Stimulated activated naive B cell treated with anti-CD40 and anti-IgM and Interleukin-4, amounts not matched to agents 10 μg/mL and 1 μg/mL and 100 μg/mL, for 72 hours (primary cell): Measurements from ENCODE around the gene RAD51B.

Source experiments
- ATAC-seq, 2 donors: fragments of 150-1000 bp; cut with Tn5 transposase; replicated peaks; 2 replicates each; pipeline ENCODE4 v1.10.0; 2021; ENCODE audit warnings: moderate library complexity in 1 of 2
- DNase-seq: peaks from one replicate; pipeline ENCODE4 v3.0.0; 2021
- H3K27ac Mint-ChIP-seq: one replicate; pipeline ENCODE4 v1.8.0; 2022; ENCODE audit warnings: mild to moderate bottlenecking, mixed read lengths
- H3K27me3 Mint-ChIP-seq, 2 donors: one replicate each; pipeline ENCODE4 v1.8.0; 2022; ENCODE audit warnings: mixed read lengths in 2 of 2
- H3K36me3 Mint-ChIP-seq, 2 donors: one replicate each; pipeline ENCODE4 v1.8.0; 2022; ENCODE audit warnings: mixed read lengths in 2 of 2, mild to moderate bottlenecking in 1 of 2
- H3K4me1 Mint-ChIP-seq, 2 donors: one replicate each; pipeline ENCODE4 v1.8.0; 2022; ENCODE audit warnings: mixed read lengths in 2 of 2, mild to moderate bottlenecking in 1 of 2
- H3K4me3 Mint-ChIP-seq, 2 donors: one replicate each; pipeline ENCODE4 v1.8.0; 2022; ENCODE audit warnings: mild to moderate bottlenecking in 2 of 2, mixed read lengths in 2 of 2, moderate library complexity in 1 of 2
- H3K9me3 Mint-ChIP-seq, 2 donors: one replicate each; pipeline ENCODE4 v1.8.0; 2022; ENCODE audit warnings: mixed read lengths in 2 of 2, mild to moderate bottlenecking in 1 of 2

The RAD51B gene

DNA sequence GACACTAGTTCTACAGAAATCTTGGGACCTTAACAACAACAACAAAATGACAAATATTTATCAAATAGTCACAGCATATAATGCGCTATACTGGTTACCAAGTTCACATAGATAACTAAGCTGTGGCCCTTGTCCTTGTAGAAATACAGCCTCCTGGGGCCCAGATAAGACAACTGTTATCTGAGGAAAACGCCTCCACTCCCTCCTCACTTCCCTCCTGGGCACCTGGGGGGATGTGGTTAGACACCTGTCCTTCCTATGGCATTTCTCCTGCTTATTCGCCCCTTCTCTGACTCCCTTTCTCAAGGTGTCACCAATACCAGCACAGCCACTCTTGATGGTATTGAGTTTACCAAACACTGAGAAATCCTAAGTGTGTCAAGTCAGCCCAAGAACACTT, 419.4 kb downstream of the RAD51B start:
- Mint-ChIP-seq H3K9me3 (no peaks in the 10 kb centered on the region), H3K36me3 (peaks cover 3 to 9% of the 10 kb centered on the region in 2 donors), H3K27me3 (no peaks in the 10 kb centered on the region), H3K4me3 (no peak overlapping the region), H3K4me1 (peaks cover 7 to 22% of the 10 kb centered on the region in 2 donors), H3K27ac (no peak overlapping the region)
- DNase-seq, result no peak
- no peak for ATAC-seq

DNA sequence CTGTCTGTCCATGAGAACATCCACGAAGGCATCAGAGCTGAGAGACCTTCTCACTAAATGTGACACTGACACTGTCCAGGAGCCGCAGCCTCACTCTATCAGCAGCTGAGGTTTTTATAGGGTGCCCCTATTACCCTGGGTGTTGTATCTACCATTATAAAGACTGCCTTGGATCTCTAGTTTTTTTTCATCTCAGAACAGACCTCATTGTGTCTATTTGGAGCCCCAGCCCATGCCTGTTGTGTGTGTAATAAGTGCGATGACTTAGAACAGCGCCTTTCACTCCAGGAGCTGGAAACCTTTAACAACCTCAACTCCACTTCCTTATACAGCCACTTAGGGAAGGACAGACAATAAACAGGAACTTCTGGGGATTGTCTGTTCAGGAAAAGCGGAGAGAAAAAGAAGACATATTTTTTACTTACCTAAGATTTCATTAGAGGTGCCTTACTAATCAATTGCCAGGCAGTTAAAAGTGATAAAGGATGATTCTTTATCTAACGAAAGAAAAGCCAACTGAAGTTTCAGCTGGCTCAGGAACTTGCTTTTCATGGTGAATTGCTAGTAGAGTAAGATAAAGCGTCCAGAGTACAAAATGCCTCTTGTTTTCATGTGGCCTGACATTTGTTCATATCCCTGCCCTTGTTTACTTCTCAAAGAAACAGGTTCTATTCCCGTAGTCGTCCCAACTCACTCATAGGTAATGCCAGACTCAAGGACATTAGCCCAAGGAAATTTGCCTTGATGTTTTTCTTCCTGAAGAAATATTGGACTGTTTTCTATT, 420.6 kb downstream of the RAD51B start:
- H3K27me3 Mint-ChIP-seq, result no peaks in the 10 kb centered on the region
- DNase-seq, result no peak
- H3K9me3 Mint-ChIP-seq, result peaks cover 0 to 1% of the 10 kb centered on the region in 2 donors
- H3K4me1 Mint-ChIP-seq, result peaks cover 8 to 33% of the 10 kb centered on the region in 2 donors
- H3K27ac Mint-ChIP-seq, result peak overlapping the region; percentile 66
- H3K4me3 Mint-ChIP-seq, result no peak overlapping the region
- no peak for ATAC-seq
- peaks cover 3 to 9% of the 10 kb centered on the region in 2 donors for H3K36me3 Mint-ChIP-seq

DNA sequence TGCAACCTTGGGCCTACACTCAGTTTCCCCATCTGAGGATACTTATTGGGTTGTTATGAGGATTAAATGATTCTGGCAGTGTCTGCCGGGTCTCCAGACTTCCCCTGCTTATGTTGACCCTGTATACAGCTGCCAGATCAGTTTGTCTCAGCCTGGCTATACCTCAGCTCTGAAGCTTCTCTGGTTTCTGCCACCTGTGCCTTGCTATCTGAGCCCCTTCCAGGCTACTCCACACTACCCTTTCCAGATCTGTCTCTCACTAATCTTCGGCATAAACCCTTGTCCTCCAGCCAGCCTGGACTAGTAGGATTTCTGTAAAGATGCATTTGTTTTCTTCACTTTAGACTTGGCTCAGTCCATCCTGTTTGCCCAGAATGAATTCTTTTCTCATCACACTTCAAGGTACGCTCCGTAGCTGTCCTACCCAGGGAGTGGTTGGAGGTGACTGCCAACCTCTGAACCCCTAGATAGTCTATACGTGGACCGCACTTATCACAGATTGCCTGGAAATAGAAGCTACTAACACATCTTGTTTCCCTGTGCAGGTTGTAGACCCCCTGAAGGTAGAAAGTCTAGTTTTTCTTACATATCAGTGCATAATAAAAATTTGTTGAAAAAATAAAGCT, 422.4 kb downstream of the RAD51B start:
- Mint-ChIP-seq H3K9me3 (peaks cover 0 to 1% of the 10 kb centered on the region in 2 donors), H3K4me3 (no peak overlapping the region), H3K36me3 (peaks cover 3 to 9% of the 10 kb centered on the region in 2 donors), H3K27me3 (no peaks in the 10 kb centered on the region), H3K27ac (no peak overlapping the region), H3K4me1 (peaks cover 16 to 51% of the 10 kb centered on the region in 2 donors)
- DNase-seq (no peak), ATAC-seq (no peak)

DNA sequence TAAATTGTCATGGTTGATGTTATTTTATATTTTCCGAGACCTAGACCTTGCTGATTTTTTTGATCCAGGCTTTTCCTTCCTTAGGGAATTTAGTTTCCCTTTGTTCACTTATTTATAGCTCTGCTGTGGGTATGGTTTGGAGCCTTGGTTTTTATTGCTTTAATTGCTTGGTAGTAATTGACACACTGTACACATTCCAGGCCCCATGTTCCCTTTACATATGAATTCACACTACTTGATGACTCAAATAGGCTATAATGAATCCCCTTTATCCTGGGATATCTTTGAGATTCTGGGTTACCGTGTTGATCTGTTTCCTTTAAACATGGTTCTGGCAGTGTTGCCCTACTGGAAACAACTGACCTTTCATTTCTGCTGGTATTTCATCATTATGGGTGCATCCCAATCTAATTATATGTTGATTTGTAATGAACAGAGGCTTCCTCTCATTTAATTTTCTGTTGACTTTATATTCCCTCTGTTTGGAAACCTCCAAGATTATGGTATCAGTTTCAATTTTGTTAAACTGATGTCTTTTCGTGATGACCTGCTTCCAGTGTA, 424.0 kb downstream of the RAD51B start:
- Mint-ChIP-seq H3K36me3 (peaks cover 2 to 9% of the 10 kb centered on the region in 2 donors), H3K9me3 (peaks cover 0 to 1% of the 10 kb centered on the region in 2 donors), H3K27ac (no peak overlapping the region), H3K4me1 (peaks cover 24 to 58% of the 10 kb centered on the region in 2 donors), H3K27me3 (no peaks in the 10 kb centered on the region), H3K4me3 (no peak overlapping the region)
- ATAC-seq (no peak), DNase-seq (no peak)

DNA sequence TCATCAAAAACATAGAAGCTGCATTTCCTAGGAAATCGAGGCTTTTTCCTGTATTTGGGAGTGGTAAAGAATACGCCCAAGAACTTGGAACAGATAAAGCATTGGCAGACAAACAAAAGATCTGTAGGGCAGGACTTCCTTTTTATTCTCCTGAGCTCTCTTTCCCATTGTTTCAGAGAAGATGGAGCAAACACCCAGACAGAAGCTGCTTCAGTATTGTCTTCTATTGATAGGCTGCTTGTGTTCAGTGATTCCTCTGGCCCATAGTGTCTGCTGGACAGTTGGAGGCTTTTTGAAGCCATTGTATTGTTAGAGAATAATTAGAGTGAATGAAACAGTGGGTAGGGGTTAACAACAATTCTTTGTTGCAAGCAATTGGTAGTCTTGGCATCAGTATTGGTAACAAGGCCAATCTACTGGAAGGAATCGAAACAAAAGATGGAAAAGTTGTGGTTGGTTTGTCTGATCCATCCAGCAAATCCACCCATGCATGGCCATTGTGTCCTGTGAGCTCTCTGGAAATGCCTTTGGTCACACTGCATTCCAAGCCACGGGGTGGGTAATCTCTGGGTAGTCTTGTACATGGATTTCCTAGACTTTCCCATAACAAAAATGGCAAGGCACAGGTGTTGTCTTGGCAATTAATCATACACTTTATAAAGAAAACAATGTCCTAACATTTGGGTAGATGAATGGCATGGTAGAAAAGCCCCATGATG, 424.8 kb downstream of the RAD51B start:
- no peaks in the 10 kb centered on the region for H3K27me3 Mint-ChIP-seq
- H3K27ac Mint-ChIP-seq, result peak overlapping the region; percentile 17
- H3K4me1 Mint-ChIP-seq, result peaks cover 29 to 59% of the 10 kb centered on the region in 2 donors
- DNase-seq (no peak), ATAC-seq (no peak)
- H3K36me3 Mint-ChIP-seq, result peaks cover 2 to 9% of the 10 kb centered on the region in 2 donors
- H3K9me3 Mint-ChIP-seq, result peaks cover 0 to 1% of the 10 kb centered on the region in 2 donors
- no peak overlapping the region for H3K4me3 Mint-ChIP-seq

DNA sequence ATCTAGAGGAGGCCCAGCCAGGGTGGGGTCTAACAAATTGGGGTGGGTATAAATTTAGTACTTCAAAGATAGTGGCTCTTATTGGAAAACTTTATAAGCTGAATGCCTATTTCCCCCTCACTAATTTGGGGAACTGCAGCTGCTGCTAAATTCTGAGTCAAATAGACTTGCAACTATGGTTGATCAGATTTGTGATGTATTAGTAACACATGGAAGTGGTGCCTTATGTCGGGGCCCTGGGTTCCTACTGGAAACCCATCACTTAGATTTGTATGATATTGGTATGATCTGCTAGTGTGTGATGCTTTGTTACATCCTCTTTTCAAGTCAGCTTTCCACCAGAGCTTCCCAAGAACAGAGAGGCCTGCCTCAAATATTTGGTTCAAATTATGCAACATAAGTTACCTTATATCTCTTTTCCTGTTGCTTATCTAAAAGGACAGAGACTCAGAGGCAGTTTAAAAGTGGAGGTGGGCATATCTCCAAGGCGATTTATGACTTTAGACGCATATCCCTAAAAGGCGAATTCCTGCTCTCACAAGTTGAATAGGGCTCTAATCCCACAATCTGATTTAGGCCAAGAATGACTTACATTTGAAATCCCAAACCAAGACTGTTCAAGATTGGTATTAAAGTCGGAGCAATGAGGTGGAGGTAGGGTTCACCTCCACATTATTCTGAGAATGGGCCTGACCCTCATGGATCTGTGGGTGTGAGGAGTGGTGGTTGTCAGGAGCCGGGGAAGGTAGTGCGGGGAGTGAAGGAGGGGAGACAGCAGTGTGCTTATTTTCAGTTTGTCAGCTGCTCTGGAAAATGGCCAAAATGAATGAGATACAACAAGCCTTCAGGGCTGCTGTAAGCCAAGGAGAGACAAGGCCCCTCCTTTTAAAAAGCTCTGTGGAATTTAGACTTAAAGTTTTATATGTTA, 425.8 kb downstream of the RAD51B start:
- H3K4me1 Mint-ChIP-seq, result peaks cover 34 to 66% of the 10 kb centered on the region in 2 donors
- H3K4me3 Mint-ChIP-seq, result no peak overlapping the region
- H3K27ac Mint-ChIP-seq, result peak overlapping the region; percentile 21
- no peaks in the 10 kb centered on the region for H3K27me3 Mint-ChIP-seq
- H3K9me3 Mint-ChIP-seq, result peaks cover 0 to 1% of the 10 kb centered on the region in 2 donors
- DNase-seq (no peak), ATAC-seq (peak; percentile 37 to 44)
- peaks cover 2 to 9% of the 10 kb centered on the region in 2 donors for H3K36me3 Mint-ChIP-seq

DNA sequence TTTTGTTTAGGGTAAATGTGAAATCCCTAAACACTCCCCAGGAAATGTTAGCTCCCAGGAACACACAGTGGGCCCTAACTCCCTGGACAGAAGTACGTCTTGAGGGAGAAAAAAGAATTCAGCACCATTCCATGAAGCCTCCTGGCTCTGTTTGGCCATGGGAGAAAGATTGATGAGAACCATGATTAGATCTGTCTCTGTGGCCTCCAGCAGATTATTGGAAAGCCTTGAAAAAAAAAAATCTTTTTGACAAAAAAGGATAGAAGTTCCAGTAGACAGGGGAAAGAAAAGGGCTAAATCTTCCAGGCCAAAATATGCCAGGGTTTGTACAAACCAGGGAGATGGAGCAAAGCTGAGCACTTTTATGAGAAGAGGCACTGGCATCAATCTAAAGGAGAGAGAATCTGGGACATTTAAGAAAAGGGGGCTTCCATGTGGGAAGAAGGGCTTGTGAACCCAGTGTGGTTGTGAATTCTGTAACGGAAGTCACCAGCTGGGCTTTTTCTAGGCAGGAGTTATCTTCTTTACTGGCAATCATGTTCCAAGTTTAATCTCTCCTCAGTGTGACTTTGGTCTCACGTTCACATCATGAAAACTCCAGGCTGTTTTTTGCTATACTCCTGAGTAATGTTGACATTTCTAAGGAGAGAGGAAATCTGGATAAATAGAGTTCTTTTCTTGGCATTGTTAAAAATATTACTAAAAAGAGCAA, 426.7 kb downstream of the RAD51B start:
- peak overlapping the region; percentile 2 for H3K27ac Mint-ChIP-seq
- ATAC-seq (no peak), DNase-seq (no peak)
- H3K9me3 Mint-ChIP-seq, result peaks cover 0 to 1% of the 10 kb centered on the region in 2 donors
- peaks cover 42 to 74% of the 10 kb centered on the region in 2 donors for H3K4me1 Mint-ChIP-seq
- H3K36me3 Mint-ChIP-seq, result peaks cover 2 to 9% of the 10 kb centered on the region in 2 donors
- H3K4me3 Mint-ChIP-seq, result no peak overlapping the region
- no peaks in the 10 kb centered on the region for H3K27me3 Mint-ChIP-seq

DNA sequence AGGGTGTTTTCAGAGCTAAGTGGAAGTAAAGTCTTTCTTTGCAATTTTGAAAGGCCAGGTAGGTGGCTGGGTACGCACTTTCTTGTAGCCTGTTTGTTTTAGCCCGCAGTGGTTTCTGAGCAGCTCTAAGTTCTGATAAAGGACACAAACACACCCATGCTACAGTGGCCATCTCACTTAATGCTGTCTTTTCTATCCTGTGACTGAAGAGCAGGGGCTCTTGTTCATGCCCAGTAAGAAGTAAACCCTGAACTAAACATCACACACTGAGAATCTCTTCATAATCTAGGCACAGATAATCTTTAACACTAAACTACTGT, 427.2 kb downstream of the RAD51B start:
- H3K27ac Mint-ChIP-seq, result peak overlapping the region; percentile 62
- peaks cover 2 to 8% of the 10 kb centered on the region in 2 donors for H3K36me3 Mint-ChIP-seq
- ATAC-seq, result no peak
- no peaks in the 10 kb centered on the region for H3K27me3 Mint-ChIP-seq
- no peak overlapping the region for H3K4me3 Mint-ChIP-seq
- DNase-seq, result no peak
- H3K4me1 Mint-ChIP-seq, result peaks cover 46 to 80% of the 10 kb centered on the region in 2 donors
- H3K9me3 Mint-ChIP-seq, result peaks cover 0 to 1% of the 10 kb centered on the region in 2 donors

DNA sequence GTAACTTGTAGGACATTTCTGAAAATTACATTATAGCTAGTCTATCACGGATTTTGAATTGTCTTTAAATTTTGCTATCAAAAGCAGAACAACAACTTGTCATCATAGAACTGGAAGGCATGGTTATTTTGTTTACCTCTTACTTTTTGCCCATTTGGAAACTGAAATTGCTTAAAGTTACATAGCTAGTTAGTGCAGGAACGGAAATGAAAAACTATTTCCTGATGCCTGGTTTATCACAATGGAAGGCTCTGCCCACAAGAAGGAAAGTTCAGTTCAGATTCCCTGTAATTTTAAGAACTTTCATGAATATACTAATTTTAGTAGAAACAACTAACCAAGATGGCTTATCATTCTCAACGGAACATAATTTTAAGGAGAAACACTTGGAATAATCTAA, 427.7 kb downstream of the RAD51B start:
- no peak for ATAC-seq
- Mint-ChIP-seq H3K9me3 (peaks cover 0 to 1% of the 10 kb centered on the region in 2 donors), H3K36me3 (peaks cover 2 to 3% of the 10 kb centered on the region in 2 donors), H3K4me1 (peaks cover 47 to 85% of the 10 kb centered on the region in 2 donors), H3K27ac (no peak overlapping the region), H3K4me3 (no peak overlapping the region), H3K27me3 (no peaks in the 10 kb centered on the region)
- DNase-seq, result no peak

DNA sequence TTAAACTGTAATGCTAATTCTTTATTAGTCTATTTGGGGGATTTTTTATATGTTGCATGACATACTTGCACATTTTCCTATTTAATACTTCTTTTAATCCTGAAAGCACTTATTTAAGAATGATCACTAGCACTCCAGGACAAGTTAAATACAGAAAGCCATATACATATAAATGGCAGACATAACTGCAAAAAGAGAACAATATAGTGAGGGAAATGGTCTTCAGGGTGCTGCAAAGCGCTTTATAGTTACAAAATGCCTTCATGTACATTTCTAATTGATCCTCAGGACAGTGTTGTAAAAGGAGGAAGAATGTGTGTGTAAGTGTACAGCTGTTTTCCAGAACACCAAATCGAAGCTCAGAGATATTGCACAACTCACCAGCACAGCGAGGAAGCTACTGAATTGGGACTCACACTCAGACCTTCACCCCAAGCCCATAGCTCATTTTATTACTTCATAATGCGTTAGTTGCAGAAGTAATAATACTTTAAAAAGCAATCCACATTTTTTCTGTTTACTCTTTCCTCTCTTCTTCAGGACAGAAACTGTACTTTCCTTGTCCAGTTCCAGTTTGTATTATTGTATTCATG, 428.2 kb downstream of the RAD51B start:
- H3K27ac Mint-ChIP-seq, result peak overlapping the region; percentile 87
- no peaks in the 10 kb centered on the region for H3K27me3 Mint-ChIP-seq
- H3K4me1 Mint-ChIP-seq, result peaks cover 48 to 90% of the 10 kb centered on the region in 2 donors
- ATAC-seq (no peak), DNase-seq (no peak)
- no peak overlapping the region for H3K4me3 Mint-ChIP-seq
- H3K9me3 Mint-ChIP-seq, result peaks cover 0 to 1% of the 10 kb centered on the region in 2 donors
- peaks cover 2 to 3% of the 10 kb centered on the region in 2 donors for H3K36me3 Mint-ChIP-seq

DNA sequence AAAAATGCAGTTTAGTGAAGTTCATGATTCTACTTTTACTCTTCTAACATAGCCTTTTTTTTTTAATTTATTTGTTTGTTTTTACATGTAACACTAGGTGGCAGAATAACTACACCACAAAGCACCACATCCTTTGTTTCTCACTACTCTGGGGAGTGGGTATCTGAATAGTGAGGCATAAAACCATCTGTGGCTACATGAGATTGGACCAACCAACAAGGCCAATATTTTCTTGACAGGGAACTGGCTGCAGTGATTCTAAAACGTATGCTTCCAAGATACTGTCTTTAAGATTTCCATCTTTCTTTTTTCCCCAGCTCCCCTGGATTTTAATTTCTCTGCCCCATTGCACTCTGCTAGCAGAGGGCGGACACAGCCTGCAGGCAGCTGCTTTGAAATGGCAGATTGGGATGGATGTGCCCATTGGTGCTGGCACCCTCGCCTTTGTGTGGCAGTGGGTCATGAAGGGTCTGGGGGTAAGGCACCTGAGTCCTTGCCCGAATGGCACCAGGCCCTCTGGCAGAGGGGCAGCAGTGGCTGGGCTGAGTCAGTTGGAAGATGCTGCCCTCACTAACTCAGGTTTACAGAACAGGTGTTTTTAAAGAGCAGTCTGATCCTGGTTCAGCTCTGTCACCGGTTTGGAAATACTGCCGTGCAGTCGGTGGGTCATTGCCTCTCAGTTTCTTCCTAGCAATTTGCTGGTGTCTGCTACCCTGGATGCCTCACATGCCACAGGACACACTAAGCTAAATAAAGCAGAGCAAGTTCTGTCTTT, 429.1 kb downstream of the RAD51B start:
- peak; percentile 78 to 83 for ATAC-seq
- H3K36me3 Mint-ChIP-seq, result peaks cover 2 to 3% of the 10 kb centered on the region in 2 donors
- DNase-seq, result no peak
- H3K9me3 Mint-ChIP-seq, result peaks cover 0 to 1% of the 10 kb centered on the region in 2 donors
- peaks cover 49 to 96% of the 10 kb centered on the region in 2 donors for H3K4me1 Mint-ChIP-seq
- peak overlapping the region; percentile 87 for H3K27ac Mint-ChIP-seq
- peak overlapping the region in 1 of 2 donors; percentile 19 for H3K4me3 Mint-ChIP-seq
- no peaks in the 10 kb centered on the region for H3K27me3 Mint-ChIP-seq
